ENCODE results near the gene DHRS7B. TPM values are rescaled to one million over a fixed set of nuclear protein-coding genes. Genes with fewer than 3 reads are reported as not detected.
"Not testable (repeated sequence)": the region's sequence is repeated elsewhere in the genome, so short reads cannot be mapped to it uniquely, and the experiment has no call there.

DHRS7B gene
- total and polyA plus RNA-seq, 9 donors: 17.4 to 33.7 (median 20.2) TPM

- H3K36me3 ChIP-seq (ENCODE audit: control insufficient read depth, insufficient read depth, low read length); DNase-seq; H3K4me3 ChIP-seq (ENCODE audit: low read length); H3K27ac ChIP-seq (ENCODE audit: low read length); H3K4me1 ChIP-seq (ENCODE audit: control insufficient read depth, insufficient read depth, low read length); H3K27me3 ChIP-seq (ENCODE audit: control insufficient read depth, insufficient read depth, low read length): not testable (repeated sequence)
- 88% methylated on average over 2 of the region's 3 CpGs for WGBS (ENCODE audit: insufficient coverage)
- peaks cover 14% of the 10 kb centered on the region for H3K9me3 ChIP-seq (replicated peaks; ENCODE audit: control insufficient read depth, low read depth, low read length)
Observed at GRCh38 chr17:21144299-21144698, 17.5 kb downstream of the DHRS7B start.

GRCh38 chr17:21146362-21147015 lies 19.7 kb downstream of the DHRS7B start:
- no peak for DNase-seq
- Histone ChIP-seq H3K27me3 (ENCODE audit: control insufficient read depth, insufficient read depth, low read length) (no peaks in the 10 kb centered on the region), H3K4me1 (ENCODE audit: control insufficient read depth, insufficient read depth, low read length) (no peaks in the 10 kb centered on the region), H3K4me3 (ENCODE audit: low read length) (no peak overlapping the region), H3K27ac (ENCODE audit: low read length) (no peak overlapping the region), H3K36me3 (ENCODE audit: control insufficient read depth, insufficient read depth, low read length) (no peaks in the 10 kb centered on the region), H3K9me3 (replicated peaks; ENCODE audit: control insufficient read depth, low read depth, low read length) (peaks cover 17% of the 10 kb centered on the region)
- WGBS (ENCODE audit: insufficient coverage): no CpG with 5 or more reads among the region's 3 CpGs

- no peaks in the 10 kb centered on the region for H3K27me3 ChIP-seq (ENCODE audit: control insufficient read depth, insufficient read depth, low read length)
- no peaks in the 10 kb centered on the region for H3K36me3 ChIP-seq (ENCODE audit: control insufficient read depth, insufficient read depth, low read length)
- peaks cover 36% of the 10 kb centered on the region for H3K9me3 ChIP-seq (replicated peaks; ENCODE audit: control insufficient read depth, low read depth, low read length)
- no CpG with 5 or more reads among the region's 1 CpG for WGBS (ENCODE audit: insufficient coverage)
- no peak overlapping the region for H3K27ac ChIP-seq (ENCODE audit: low read length)
- DNase-seq: no peak
- H3K4me3 ChIP-seq (ENCODE audit: low read length): no peak overlapping the region
- H3K4me1 ChIP-seq (ENCODE audit: control insufficient read depth, insufficient read depth, low read length): no peaks in the 10 kb centered on the region
Observed at GRCh38 chr17:21149621-21150020, 22.9 kb downstream of the DHRS7B start.

GRCh38 chr17:21152731-21153130 lies 26.0 kb downstream of the DHRS7B start:
- H3K4me1 ChIP-seq (ENCODE audit: control insufficient read depth, insufficient read depth, low read length): no peaks in the 10 kb centered on the region
- DNase-seq: no peak
- H3K9me3 ChIP-seq (replicated peaks; ENCODE audit: control insufficient read depth, low read depth, low read length): peaks cover 35% of the 10 kb centered on the region
- WGBS (ENCODE audit: insufficient coverage): no CpG with 5 or more reads among the region's 1 CpG
- H3K36me3 ChIP-seq (ENCODE audit: control insufficient read depth, insufficient read depth, low read length): no peaks in the 10 kb centered on the region
- no peak overlapping the region for H3K27ac ChIP-seq (ENCODE audit: low read length)
- H3K4me3 ChIP-seq (ENCODE audit: low read length): no peak overlapping the region
- H3K27me3 ChIP-seq (ENCODE audit: control insufficient read depth, insufficient read depth, low read length): no peaks in the 10 kb centered on the region

GRCh38 chr17:21157586-21158370 lies 31.0 kb downstream of the DHRS7B start:
- WGBS (ENCODE audit: insufficient coverage): no CpG with 5 or more reads among the region's 1 CpG
- H3K9me3 ChIP-seq (replicated peaks; ENCODE audit: control insufficient read depth, low read depth, low read length): peaks cover 12% of the 10 kb centered on the region
- no peaks in the 10 kb centered on the region for H3K27me3 ChIP-seq (ENCODE audit: control insufficient read depth, insufficient read depth, low read length)
- no peak for DNase-seq
- peaks cover 4% of the 10 kb centered on the region for H3K4me1 ChIP-seq (ENCODE audit: control insufficient read depth, insufficient read depth, low read length)
- no peaks in the 10 kb centered on the region for H3K36me3 ChIP-seq (ENCODE audit: control insufficient read depth, insufficient read depth, low read length)
- no peak overlapping the region for H3K4me3 ChIP-seq (ENCODE audit: low read length)
- H3K27ac ChIP-seq (ENCODE audit: low read length): no peak overlapping the region

GRCh38 chr17:21160401-21160800 lies 33.6 kb downstream of the DHRS7B start:
- no peak overlapping the region for H3K27ac ChIP-seq (ENCODE audit: low read length)
- no peak for DNase-seq
- H3K27me3 ChIP-seq (ENCODE audit: control insufficient read depth, insufficient read depth, low read length): no peaks in the 10 kb centered on the region
- H3K4me3 ChIP-seq (ENCODE audit: low read length): no peak overlapping the region
- H3K9me3 ChIP-seq (replicated peaks; ENCODE audit: control insufficient read depth, low read depth, low read length): peaks cover 3% of the 10 kb centered on the region
- peaks cover 4% of the 10 kb centered on the region for H3K4me1 ChIP-seq (ENCODE audit: control insufficient read depth, insufficient read depth, low read length)
- no peaks in the 10 kb centered on the region for H3K36me3 ChIP-seq (ENCODE audit: control insufficient read depth, insufficient read depth, low read length)

GRCh38 chr17:21161498-21162393 lies 35.0 kb downstream of the DHRS7B start:
- DNase-seq: peak; percentile 56
- no peak overlapping the region for H3K4me3 ChIP-seq (ENCODE audit: low read length)

GRCh38 chr17:21162394-21162775 lies 35.6 kb downstream of the DHRS7B start:
- Histone ChIP-seq H3K4me3 (ENCODE audit: low read length) (no peak overlapping the region), H3K4me1 (ENCODE audit: control insufficient read depth, insufficient read depth, low read length) (peaks cover 19% of the 10 kb centered on the region), H3K36me3 (ENCODE audit: control insufficient read depth, insufficient read depth, low read length) (no peaks in the 10 kb centered on the region), H3K9me3 (replicated peaks; ENCODE audit: control insufficient read depth, low read depth, low read length) (no peaks in the 10 kb centered on the region), H3K27ac (ENCODE audit: low read length) (peak overlapping the region; percentile 76), H3K27me3 (ENCODE audit: control insufficient read depth, insufficient read depth, low read length) (no peaks in the 10 kb centered on the region)
- no peak for DNase-seq
- 40% methylated on average over 1 of the region's 2 CpGs for WGBS (ENCODE audit: insufficient coverage)

More at GRCh38 chr17:21161498-21162393, 35.0 kb downstream of the DHRS7B start:
- 80% methylated on average over 2 of the region's 7 CpGs for WGBS (ENCODE audit: insufficient coverage)
- no peaks in the 10 kb centered on the region for H3K36me3 ChIP-seq (ENCODE audit: control insufficient read depth, insufficient read depth, low read length)
- peaks cover 13% of the 10 kb centered on the region for H3K4me1 ChIP-seq (ENCODE audit: control insufficient read depth, insufficient read depth, low read length)
- H3K27me3 ChIP-seq (ENCODE audit: control insufficient read depth, insufficient read depth, low read length): no peaks in the 10 kb centered on the region
- no peaks in the 10 kb centered on the region for H3K9me3 ChIP-seq (replicated peaks; ENCODE audit: control insufficient read depth, low read depth, low read length)
- H3K27ac ChIP-seq (ENCODE audit: low read length): peak overlapping the region; percentile 76

- no peak for DNase-seq
- Histone ChIP-seq H3K36me3 (ENCODE audit: control insufficient read depth, insufficient read depth, low read length) (no peaks in the 10 kb centered on the region), H3K4me3 (ENCODE audit: low read length) (no peak overlapping the region), H3K4me1 (ENCODE audit: control insufficient read depth, insufficient read depth, low read length) (peaks cover 23% of the 10 kb centered on the region), H3K27me3 (ENCODE audit: control insufficient read depth, insufficient read depth, low read length) (no peaks in the 10 kb centered on the region), H3K9me3 (replicated peaks; ENCODE audit: control insufficient read depth, low read depth, low read length) (no peaks in the 10 kb centered on the region), H3K27ac (ENCODE audit: low read length) (peak overlapping the region; percentile 76)
- no CpG with 5 or more reads among the region's 6 CpGs for WGBS (ENCODE audit: insufficient coverage)
Observed at GRCh38 chr17:21163101-21163500, 36.3 kb downstream of the DHRS7B start.

- H3K4me1 ChIP-seq (ENCODE audit: control insufficient read depth, insufficient read depth, low read length): peaks cover 28% of the 10 kb centered on the region
- H3K36me3 ChIP-seq (ENCODE audit: control insufficient read depth, insufficient read depth, low read length): no peaks in the 10 kb centered on the region
- no peak overlapping the region for H3K27ac ChIP-seq (ENCODE audit: low read length)
- H3K27me3 ChIP-seq (ENCODE audit: control insufficient read depth, insufficient read depth, low read length): no peaks in the 10 kb centered on the region
- WGBS (ENCODE audit: insufficient coverage): 87% methylated on average over 2 of the region's 6 CpGs
- no peak overlapping the region for H3K4me3 ChIP-seq (ENCODE audit: low read length)
- H3K9me3 ChIP-seq (replicated peaks; ENCODE audit: control insufficient read depth, low read depth, low read length): no peaks in the 10 kb centered on the region
- no peak for DNase-seq
Observed at GRCh38 chr17:21164216-21164615, 37.5 kb downstream of the DHRS7B start.
